Measurements from ENCODE around the gene GLT8D1.
A peak's percentile ranks its signal among the peaks of the same experiment; 100 is the strongest.
"Not testable (repeated sequence)": the region's sequence is repeated elsewhere in the genome, so short reads cannot be mapped to it uniquely, and the experiment has no call there.

The GLT8D1 gene, protein sequence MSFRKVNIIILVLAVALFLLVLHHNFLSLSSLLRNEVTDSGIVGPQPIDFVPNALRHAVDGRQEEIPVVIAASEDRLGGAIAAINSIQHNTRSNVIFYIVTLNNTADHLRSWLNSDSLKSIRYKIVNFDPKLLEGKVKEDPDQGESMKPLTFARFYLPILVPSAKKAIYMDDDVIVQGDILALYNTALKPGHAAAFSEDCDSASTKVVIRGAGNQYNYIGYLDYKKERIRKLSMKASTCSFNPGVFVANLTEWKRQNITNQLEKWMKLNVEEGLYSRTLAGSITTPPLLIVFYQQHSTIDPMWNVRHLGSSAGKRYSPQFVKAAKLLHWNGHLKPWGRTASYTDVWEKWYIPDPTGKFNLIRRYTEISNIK

DNA sequence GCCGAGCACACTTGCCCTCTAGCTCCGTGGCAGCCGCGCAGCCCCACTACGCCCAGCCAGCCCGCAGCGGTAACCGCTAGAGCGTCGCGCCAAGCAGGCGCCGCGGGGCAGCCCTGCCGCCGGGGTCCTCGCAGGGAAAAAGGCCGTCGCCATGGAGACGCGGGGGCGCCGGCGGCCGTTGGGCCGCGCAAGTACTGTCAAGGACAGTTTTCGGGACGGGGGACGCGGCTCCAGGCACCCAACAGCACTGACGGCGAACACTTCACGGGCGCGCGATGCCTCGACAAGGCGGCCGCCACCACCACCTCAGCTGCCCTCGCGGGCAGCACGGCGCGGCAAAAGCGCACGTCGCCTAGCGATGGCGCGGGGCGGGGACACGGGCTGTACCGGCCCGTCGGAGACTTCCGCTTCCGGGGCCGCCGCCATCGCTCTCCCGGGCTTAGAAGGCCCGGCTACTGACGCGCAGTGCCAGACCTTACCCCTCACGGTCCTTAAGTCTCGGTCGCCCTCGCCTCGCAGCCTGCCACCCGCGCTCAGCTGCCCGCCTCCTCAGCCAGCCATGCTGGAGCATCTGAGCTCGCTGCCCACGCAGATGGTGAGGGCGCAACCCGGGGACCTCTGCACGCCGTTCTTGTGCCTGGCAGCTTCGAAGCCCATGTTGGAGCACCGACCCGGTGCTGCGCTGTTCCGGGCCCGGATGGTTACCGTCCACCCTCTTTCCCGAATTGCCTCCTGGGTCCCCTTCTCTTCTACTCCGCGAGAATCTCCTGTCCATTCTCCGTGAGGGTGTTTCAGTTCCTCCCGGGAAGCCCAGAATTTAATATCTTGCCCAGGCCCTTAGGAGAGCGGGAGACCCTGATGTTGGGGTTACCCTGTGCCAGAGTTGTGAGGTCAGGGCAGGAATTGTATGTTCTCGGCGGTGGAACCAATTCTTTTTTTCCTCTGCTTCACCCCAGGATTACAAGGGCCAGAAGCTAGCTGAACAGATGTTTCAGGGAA is at the start of gene GLT8D1, which contains the start of gene SPCS1:
TSS of gene GLT8D1 (minus strand) at position 104 of the 999 bp plus-strand sequence. CDS start 5,331 bp downstream, outside the sequence.
TSS of gene SPCS1 (plus strand) at position 419 of the 999 bp plus-strand sequence. CDS start at position 560, 141 bp downstream.
- DNase-seq, result peak; percentile 84

DNA sequence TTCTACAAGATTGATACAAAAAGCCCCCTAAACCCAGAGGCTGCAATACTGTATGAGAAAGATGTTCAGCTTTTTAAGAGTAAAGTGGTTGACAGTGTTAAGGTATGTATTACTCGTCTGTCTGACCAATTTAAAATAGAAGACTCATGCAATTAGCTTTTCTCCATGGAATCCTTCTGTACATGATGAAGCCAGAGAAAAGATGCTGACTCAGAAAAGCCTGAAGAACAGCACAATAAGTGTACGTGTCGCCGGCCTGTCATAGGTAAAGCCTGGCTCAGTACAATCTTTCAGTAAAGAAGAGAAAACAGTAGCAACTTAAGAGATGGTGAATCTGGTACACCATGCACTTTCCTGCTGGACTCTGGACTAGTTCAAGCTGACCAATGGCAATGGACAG is 48.8 kb upstream of the GLT8D1 start:
- DNase-seq, result no peak

DNA sequence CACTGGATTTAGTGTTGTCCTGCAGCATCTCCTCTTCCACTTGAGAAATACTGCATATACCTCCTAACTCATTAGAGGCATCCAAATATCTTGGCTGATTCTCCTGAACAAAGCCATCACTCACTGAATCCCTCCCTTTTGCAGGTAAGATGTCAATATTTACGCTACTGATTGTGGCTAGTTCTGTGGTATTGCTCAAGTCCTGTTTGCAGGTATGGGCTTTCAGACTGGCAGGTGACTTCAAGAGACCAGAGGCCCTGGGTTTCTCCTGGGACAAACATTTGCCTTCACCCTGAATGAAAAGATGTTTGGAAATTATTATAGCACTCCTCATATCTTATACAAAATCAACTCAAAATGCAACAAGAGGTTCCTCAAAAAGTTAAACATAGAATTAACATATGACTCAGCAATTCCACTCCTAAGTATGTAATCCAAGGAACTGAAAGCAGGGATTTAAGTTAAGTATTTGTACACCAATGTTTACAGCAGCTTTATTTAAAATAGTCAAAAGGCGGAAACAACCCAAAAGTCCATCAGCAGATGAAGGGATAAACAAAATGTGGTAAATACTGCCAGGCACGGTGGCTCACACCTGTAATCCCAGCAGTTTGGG is 46.6 kb upstream of the GLT8D1 start:
- DNase-seq, result no peak

DNA sequence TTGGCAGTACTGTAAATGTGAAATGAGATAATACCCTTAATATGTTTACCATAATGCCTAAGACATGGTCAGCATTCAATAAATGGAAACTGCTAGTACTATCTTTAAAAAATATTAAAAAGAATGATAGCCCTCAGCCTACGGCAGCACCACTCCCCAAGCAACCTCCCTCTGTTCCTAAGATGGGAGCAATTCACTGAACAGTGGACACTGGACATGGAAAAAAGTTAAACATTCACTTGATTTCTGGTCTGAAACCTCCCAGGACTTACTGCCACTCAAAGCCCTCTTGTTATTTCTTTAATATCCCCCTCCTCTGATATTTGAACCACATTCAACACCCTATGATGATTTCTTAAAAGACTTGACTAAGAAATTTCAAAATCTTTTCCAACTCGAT is 38.1 kb upstream of the GLT8D1 start:
- DNase-seq, result no peak

DNA sequence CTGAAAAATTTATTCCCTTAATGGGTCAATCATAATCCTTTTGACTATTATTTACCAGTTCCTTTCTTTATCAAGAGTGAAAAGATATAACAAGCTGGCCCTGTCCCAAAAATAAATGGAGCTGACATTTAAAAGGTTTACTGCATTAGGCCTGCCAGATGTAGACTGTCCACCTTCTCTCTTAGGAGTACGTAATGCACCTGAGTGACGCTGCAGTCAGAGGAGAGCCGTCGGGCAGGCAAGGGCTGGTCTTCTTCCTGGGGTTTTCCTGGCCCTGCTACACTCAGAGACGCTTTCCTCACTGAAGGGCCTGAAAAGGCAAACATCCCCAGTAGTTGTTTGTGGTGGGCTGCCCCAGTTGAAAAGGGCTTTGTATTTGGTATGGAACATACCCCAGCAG is 37.6 kb upstream of the GLT8D1 start:
- DNase-seq, result no peak

DNA sequence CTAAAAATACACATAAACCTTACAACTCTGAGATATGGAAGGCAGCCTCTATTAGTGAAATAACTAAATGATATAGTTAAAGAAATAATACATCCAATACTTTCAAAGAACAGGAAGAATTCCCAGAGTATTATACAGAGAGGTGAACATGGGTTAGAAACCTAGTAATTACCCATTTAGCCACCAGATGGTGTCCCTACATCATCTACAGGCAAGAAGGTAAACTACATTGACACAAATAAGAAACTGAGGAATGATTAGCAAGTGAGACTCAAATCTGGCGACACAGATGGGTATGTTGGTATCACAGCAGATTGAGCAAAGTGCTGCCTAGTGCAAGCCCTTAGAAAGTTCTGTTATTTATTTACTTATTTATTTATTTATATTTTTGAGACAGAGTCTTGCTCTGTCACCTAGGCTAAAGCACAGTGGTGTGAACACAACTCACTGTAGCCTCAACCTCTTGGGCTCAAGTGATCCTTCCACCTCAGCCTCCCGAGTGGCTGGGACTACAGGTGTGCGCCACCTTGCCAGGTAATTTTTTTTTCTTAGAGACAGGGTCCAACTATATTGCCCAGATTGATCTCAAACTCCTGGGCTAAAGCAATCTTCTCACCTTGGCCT is 36.9 kb upstream of the GLT8D1 start:
- peak; percentile 50 for DNase-seq

DNA sequence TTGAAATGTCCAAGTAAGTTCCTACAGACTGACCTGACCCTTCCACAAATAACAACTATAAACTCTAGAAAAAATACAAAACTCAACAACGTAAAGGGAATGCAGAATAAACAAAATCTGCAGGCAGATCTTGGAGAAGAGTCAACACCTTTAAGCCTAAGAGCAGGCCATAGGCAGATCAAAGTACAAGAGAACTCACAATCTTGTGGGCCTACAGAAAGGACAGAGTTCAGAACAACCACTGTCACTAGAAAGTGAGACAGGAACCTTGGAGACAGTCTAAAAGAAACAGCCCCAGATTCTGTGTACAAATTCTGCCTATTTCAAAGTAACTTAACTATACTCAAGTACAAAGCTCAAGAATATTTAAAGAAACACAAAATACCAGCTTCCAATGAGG is 34.1 kb upstream of the GLT8D1 start:
- no peak for DNase-seq

DNA sequence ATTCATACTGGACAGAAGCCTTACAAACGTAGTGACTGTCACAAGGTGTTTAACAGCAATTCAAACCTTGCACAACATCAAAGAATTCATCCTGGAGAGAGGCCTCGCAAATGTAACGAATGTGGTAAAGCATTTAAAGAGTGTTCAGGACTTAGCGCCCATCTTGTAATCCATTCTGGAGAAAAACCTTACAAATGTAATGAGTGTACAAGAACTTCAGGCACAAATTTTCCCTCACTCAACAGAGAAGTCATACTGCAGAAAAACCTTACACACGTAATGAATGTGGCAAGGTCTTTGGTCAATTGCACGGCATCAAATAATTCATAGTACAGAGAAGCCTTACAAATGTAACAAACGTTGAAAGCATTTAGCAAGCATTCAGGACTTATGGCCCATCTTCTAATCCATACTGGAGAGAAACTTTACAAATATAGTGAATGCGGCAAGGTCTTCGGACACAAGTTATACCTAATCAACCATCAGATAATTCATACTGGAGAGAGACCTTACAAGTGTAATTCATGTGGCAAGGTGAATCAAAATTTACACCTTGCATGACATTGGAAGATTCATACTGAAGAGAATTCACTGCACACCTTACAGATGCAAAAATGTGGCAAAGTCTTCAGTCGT is 27.8 kb upstream of the GLT8D1 start:
- DNase-seq, result no peak

DNA sequence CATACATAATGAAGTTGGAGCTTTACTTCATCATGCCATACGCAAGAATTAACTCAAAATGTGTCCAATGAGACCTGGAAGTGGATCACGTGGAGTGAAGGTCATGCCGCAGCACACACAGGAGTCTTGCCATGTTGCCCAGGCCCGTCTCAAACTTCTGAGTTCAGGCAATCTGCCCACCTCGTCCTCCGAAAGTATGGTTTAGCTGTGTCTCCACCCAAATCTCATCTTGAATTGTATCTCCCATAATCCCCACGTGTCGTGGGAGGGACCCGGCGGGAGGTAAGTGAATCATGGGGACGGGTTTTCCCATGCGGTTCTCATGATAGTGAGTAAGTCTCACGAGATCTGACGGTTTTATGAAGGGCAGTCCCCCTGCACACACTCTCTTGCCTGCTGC is 26.0 kb upstream of the GLT8D1 start:
- DNase-seq, result no peak

DNA sequence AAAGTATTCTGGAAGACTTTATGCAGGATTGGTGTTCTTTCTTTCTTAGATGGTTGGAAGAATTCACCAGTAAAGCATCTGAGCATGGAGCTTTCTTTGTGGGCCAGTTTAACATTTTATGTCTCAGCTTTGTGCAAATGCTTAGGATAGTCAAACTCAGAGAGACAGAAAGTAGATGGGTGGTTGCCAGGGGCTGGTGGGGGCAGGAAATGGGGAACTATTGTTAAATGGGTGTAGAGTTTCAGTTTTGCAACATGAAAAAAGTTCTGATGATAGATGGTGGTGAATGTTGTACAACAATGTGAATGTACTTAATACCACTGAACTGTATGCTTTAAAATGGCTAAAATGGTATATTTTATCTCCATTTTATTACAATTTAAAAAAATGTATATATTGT is 25.1 kb upstream of the GLT8D1 start:
- DNase-seq, result no peak

DNA sequence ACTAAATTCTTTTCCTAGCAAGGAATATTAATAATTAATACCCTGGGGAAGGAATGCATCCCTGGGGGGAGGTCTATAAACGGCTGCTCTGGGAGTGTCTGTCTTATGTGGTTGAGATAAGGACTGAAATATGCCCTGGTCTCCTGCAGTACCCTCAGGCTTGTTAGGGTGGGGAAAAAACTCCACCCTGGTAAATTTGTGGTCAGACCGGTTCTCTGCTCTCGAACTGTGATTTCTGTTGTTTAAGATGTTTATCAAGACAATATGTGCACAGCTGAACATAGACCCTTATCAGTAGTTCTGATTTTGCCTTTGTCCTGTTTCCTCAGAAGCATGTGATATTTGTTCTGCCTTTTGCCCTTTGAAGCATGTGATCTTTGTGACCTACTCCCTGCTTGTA is 23.2 kb upstream of the GLT8D1 start:
- not testable (repeated sequence) for DNase-seq

DNA sequence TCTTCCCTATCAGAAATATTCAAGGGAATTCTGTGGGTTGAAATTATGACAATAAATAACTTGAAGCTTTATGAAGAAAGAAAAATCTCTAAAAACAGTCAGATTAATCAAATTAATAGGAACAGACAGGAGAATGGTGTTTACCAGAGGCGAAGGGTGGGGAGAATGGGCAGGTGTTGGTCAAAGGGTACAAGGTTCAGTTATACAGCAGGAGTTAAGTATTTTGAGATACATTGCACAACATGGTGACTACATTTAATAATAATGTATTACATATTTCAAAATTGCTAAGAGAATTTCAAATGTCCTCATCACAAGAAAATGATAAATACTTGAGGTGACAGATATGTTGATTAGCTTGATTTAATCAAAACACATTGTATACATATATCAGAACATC is 18.9 kb upstream of the GLT8D1 start:
- no peak for DNase-seq

DNA sequence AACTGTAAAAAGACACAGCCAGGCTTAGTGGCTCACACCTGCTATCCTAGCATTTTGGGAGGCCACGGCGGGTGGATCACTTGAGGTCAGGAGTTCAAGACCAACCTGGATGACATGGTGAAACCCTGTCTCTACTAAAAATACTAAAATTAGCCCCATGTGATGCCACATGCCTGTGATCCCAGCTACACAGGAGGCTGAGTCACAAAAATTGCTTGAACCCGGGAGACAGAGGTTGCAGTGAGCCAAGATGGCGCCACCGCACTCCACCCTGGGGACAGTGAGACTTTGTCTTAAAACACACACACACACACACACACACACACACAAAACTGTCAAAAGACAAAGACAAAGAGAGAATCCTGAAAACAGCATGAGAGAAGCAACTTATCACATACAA is 18.3 kb upstream of the GLT8D1 start:
- no peak for DNase-seq

DNA sequence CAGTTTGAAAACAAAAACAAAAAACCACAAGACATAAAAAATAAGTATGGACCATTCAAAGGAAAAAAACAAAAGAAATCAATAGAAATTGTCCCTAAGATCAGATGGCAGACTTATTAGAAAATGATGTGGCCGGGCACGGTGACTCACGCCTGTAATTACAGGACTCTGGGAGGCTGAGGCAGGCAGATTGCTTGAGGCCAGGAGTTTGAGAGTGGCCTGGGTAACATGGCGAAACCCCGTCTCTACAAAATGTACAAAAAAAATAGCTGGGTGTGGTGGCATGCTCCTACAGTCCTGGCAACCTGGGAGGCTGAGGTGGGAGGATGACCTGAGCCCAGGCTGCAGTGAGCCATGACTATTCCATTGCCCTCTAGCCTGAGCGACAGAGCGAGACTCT is 16.9 kb upstream of the GLT8D1 start:
- DNase-seq, result no peak

DNA sequence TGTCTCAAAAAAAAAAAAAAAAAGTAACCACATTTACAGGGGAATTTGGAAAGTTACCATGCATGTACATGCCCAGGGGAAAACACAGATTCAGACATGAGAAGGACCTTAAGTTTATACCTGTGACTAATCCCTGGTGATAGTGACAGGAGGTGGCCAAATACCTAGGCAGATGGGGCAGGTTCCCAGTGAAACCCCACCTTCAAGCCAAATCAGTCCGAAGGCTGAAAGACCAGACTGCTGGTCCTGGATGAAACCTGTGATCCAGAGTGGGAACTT is 16.1 kb upstream of the GLT8D1 start:
- no peak for DNase-seq

DNA sequence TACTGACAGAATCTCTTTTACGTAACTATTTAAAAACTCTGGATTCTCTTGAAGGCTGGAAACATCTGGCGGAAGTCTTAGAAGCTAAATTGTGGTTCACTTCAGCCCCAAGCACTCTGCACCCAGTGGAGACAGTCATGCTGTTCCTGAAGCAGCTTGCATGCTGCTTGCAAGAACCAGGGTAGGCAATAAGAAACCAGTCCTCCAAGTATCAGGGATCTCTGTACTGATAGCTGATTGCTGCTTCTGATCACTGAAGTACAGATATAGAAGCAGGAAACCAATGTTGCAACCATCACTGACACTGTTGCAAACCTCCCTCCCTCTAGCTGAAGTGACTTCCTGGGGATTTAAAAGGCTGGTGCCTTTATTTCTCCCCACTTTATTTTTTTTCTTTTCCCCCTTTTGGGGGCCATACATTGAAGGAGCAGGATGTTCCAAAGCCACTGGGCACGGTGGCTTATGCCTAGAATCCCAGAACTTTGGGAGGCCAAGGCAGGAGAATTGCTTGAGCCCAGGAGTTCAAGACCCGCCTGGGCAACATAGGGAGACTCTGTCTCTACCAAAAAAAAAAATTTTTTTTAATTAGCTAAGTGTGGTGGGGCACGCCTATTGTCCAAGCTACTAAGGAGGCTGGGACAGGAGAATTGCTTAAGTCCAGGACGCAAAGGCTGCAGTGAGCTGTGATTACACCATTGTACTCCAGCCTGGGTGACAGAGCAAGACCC is 15.6 kb upstream of the GLT8D1 start:
- DNase-seq, result peak; percentile 33

DNA sequence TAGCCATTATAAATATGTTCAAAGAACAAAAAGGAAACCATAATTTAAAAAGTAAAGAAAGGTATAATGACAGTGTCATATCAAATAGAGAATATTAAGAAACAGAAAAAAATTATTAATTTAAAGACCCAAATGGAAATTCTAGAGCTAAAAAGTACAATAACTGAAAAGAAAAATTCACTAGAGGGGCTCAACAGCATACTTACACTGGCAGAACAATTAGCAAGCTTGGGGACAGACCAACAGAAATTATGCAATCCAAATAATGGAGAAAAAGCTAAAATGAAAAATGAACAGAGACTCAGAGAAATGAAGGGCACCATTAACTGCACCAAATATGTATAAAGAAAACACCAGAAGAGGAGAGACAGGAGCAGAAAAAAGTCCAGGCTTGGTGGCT is 14.0 kb upstream of the GLT8D1 start:
- DNase-seq, result no peak

DNA sequence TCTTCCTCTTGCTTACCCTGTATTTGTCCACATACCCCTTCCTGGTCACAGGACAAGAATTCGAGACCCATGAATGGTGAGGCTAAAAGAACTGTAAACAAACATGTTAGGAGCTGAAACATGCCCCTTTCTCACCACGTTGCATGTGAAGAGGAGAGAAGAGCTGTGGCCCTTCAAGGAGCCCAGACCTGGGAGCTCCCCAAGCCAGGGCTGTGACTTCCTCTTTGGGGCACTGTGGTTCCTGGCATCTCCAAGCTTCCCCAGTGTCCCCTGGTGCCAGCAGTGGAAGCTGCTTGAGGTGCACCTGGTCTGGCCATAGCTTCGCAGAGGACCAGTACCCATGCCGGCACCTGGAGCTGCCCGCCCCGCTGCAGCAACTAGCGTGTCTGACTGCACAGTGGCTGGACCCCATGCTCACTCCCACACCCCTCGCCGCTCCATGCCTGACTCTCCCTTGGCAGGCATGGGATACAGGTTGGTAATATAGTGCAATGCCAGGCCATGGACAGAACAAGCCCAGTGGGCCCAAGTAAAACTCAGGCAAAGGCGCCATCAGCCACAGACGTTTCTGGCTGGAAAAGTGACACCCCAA is 10.2 kb upstream of the GLT8D1 start:
- DNase-seq, result no peak

DNA sequence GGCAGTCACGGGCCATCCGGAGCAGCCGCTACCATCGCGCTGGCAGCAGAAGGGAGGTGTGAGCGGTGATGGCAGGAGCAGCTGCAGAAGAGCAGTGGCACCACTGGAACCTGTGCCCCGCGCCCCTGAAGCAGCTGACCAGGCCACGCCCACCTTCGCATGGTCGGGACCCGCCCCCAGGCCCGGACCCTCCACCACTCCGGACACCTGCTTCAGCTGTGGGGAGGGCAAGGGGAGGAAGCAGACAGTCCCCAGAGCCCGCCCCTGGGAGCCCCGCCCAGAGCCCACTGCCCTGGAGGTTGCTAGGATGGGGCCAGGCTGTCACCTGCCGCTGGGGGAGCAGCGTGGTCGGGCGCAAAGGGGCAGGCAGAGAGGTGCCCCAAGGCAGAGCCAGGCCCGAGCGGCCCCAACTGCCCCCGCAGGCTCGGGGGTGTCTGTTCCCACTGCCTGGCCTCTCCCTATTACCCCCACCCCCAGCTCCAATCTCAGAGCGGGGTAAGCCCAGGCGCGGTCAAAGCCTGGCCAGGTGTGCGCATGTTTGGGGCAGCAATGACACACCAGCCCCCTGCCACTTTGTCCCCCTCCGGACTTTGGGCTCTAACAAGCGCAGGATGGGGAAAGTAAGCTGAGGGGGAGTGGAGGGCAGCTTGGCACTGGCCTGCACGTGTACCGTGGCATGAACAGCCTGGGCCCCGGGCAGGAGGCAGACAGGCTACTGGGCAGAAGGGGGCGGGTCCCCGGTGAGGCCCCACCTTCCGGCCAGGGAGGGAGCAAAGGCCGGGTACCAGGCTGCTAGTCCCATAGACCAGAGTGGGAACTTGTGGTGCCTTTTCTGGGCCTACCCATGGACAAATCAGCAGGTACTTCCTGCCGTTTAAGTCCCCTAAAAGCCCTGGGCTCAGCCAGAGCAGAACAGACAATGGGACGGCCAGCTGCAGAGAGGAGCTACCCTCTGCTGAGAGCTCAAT is 9.0 kb upstream of the GLT8D1 start:
- no peak for DNase-seq

Data from CD4-positive, alpha-beta T cell treated with Interleukin-17A for 1 hour (primary cell).